Astrocyte (in vitro differentiated cells and primary cell): ENCODE measurements around the gene PHF19. TPM values are rescaled to one million over a fixed set of nuclear protein-coding genes. Genes with fewer than 3 reads are reported as not detected.

ENCODE experiments used
- DNase-seq: peaks from one replicate; pipeline ENCODE4 v3.0.0-alpha.2; 2010; ENCODE audit warnings: low read depth
- FAIRE-seq: peaks from 2 replicates; lab custom pipeline; 2011; peaks lifted over from hg19 to GRCh38; lab: Jason Lieb, UNC
- H2AFZ ChIP-seq: 2 replicates; pipeline ENCODE4 v1.6.0; 2012; ENCODE audit warnings: low read depth, low read length, inconsistent platforms
- H3K27ac ChIP-seq: 2 replicates; pipeline ENCODE4 v1.5.1; 2011; ENCODE audit warnings: low read depth, low read length, inconsistent platforms
- H3K27me3 ChIP-seq: 2 replicates; pipeline ENCODE4 v1.6.0; 2011; ENCODE audit warnings: low read length, inconsistent platforms; ENCODE audit not compliant: insufficient read depth
- H3K36me3 ChIP-seq: 2 replicates; pipeline ENCODE4 v1.5.1; 2011; ENCODE audit warnings: low read length, inconsistent platforms; ENCODE audit not compliant: insufficient read depth
- H3K4me1 ChIP-seq: 2 replicates; pipeline ENCODE4 v1.5.1; 2011; ENCODE audit warnings: low read length, inconsistent platforms; ENCODE audit not compliant: insufficient read depth
- H3K4me2 ChIP-seq: 2 replicates; pipeline ENCODE4 v1.6.0; 2012; ENCODE audit warnings: low read length, inconsistent platforms
- H3K4me3 ChIP-seq: 2 replicates; pipeline ENCODE4 v1.5.1; 2011; ENCODE audit warnings: low read depth, mild to moderate bottlenecking, low read length, inconsistent platforms; ENCODE audit not compliant: insufficient read depth
- H3K79me2 ChIP-seq: 2 replicates; pipeline ENCODE4 v1.6.0; 2012; ENCODE audit warnings: mild to moderate bottlenecking, low read length, inconsistent platforms; ENCODE audit not compliant: insufficient read depth
- H3K9ac ChIP-seq: 2 replicates; pipeline ENCODE4 v1.6.0; 2012; ENCODE audit warnings: mild to moderate bottlenecking, low read length, inconsistent platforms
- H3K9me3 ChIP-seq: 2 replicates; pipeline ENCODE4 v1.5.1; 2012; ENCODE audit warnings: low read depth, mild to moderate bottlenecking, low read length, inconsistent platforms; ENCODE audit not compliant: insufficient read depth
- H4K20me1 ChIP-seq: 2 replicates; pipeline ENCODE4 v1.6.0; 2012; ENCODE audit warnings: low read length, inconsistent platforms; ENCODE audit not compliant: insufficient read depth
- H3K27ac Mint-ChIP-seq: one replicate; pipeline ENCODE4 v1.8.0; 2021; ENCODE audit warnings: mild to moderate bottlenecking, mixed read lengths; ENCODE audit not compliant: unreplicated experiment
- H3K27me3 Mint-ChIP-seq: one replicate; pipeline ENCODE4 v1.8.0; 2021; ENCODE audit warnings: low read depth, mixed read lengths; ENCODE audit not compliant: unreplicated experiment
- H3K36me3 Mint-ChIP-seq: one replicate; pipeline ENCODE4 v1.8.0; 2021; ENCODE audit warnings: low read depth, mixed read lengths; ENCODE audit not compliant: unreplicated experiment
- H3K4me1 Mint-ChIP-seq: one replicate; pipeline ENCODE4 v1.8.0; 2021; ENCODE audit warnings: low read depth, mixed read lengths; ENCODE audit not compliant: unreplicated experiment
- H3K4me3 Mint-ChIP-seq: one replicate; pipeline ENCODE4 v1.8.0; 2021; ENCODE audit warnings: mild to moderate bottlenecking, moderate library complexity, mixed read lengths; ENCODE audit not compliant: unreplicated experiment
- H3K9me3 Mint-ChIP-seq: one replicate; pipeline ENCODE4 v1.8.0; 2021; ENCODE audit warnings: mild to moderate bottlenecking, mixed read lengths; ENCODE audit not compliant: unreplicated experiment
- CTCF ChIP-seq: IDR thresholded peaks from 2 replicates; pipeline ENCODE4 v1.5.1; 2011; ENCODE audit warnings: low read depth, mild to moderate bottlenecking, inconsistent platforms, low read length, moderate library complexity; ENCODE audit not compliant: insufficient read depth
- total RNA-seq: library from RNA; stranded (reverse); gene quantifications from 2 replicates; pipeline ENCODE4 v1.2.1, GENCODE V29; 2021

The PHF19 gene
- total RNA-seq, 1 donor from 2014 or later, result 19.5 TPM

GRCh38 chr9:120878188-120879130 lies 1.5 kb upstream of the PHF19 start:
- Histone ChIP-seq H3K27ac (no peak overlapping the region), H3K9ac (no peak overlapping the region), H4K20me1 (no peaks in the 10 kb centered on the region), H3K4me2 (peak overlapping the region; percentile 84), H3K27me3 (peaks cover 6% of the 10 kb centered on the region), H3K36me3 (no peaks in the 10 kb centered on the region), H3K4me1 (peaks cover 26% of the 10 kb centered on the region), H3K4me3 (no peak overlapping the region), H3K79me2 (peaks cover 21% of the 10 kb centered on the region), H3K9me3 (no peaks in the 10 kb centered on the region), H2AFZ (no peak overlapping the region)
- Mint-ChIP-seq H3K9me3 (peaks cover 1% of the 10 kb centered on the region), H3K27me3 (peaks cover 4% of the 10 kb centered on the region), H3K36me3 (peaks cover 4% of the 10 kb centered on the region), H3K4me3 (peak overlapping the region; percentile 88), H3K27ac (no peak overlapping the region), H3K4me1 (peaks cover 7% of the 10 kb centered on the region)
- DNase-seq (no peak), FAIRE-seq (no peak)
- TF ChIP-seq CTCF, result no peak

- peaks cover 4% of the 10 kb centered on the region for H3K27me3 Mint-ChIP-seq
- Histone ChIP-seq H3K36me3 (peaks cover 6% of the 10 kb centered on the region), H3K4me3 (peak overlapping the region; percentile 64), H3K4me1 (peaks cover 27% of the 10 kb centered on the region), H3K27me3 (no peaks in the 10 kb centered on the region), H4K20me1 (no peaks in the 10 kb centered on the region), H3K4me2 (peak overlapping the region; percentile 84), H3K79me2 (peaks cover 21% of the 10 kb centered on the region), H3K9me3 (no peaks in the 10 kb centered on the region), H3K27ac (peak overlapping the region; percentile 20), H3K9ac (peak overlapping the region; percentile 70), H2AFZ (peak overlapping the region; percentile 79)
- H3K36me3 Mint-ChIP-seq, result peaks cover 4% of the 10 kb centered on the region
- no peak for TF ChIP-seq CTCF
- peaks cover 11% of the 10 kb centered on the region for H3K4me1 Mint-ChIP-seq
- DNase-seq (peak; percentile 33), FAIRE-seq (no peak)
- H3K27ac Mint-ChIP-seq, result no peak overlapping the region
- peaks cover 1% of the 10 kb centered on the region for H3K9me3 Mint-ChIP-seq
- peak overlapping the region; percentile 88 for H3K4me3 Mint-ChIP-seq
Measured at GRCh38 chr9:120877276-120878034, 467 bp upstream of the PHF19 start.
